GM21381 (cell line): ENCODE results near the gene MYOM1.

Experiments used
- ATAC-seq: cut with Tn5 transposase; IDR thresholded peaks from one replicate; pipeline ENCODE4 v1.9.1; 2021; ENCODE audit warnings: mild to moderate bottlenecking, moderate library complexity; ENCODE audit not compliant: unreplicated experiment

Gene MYOM1

GRCh38 chr18:3219631-3220335 lies at the start of gene MYOM1:
MYOM1 (minus strand) TSS chr18:3219968; CDS start chr18:3215223, 4,745 bp downstream.
- ATAC-seq: no peak

DNA sequence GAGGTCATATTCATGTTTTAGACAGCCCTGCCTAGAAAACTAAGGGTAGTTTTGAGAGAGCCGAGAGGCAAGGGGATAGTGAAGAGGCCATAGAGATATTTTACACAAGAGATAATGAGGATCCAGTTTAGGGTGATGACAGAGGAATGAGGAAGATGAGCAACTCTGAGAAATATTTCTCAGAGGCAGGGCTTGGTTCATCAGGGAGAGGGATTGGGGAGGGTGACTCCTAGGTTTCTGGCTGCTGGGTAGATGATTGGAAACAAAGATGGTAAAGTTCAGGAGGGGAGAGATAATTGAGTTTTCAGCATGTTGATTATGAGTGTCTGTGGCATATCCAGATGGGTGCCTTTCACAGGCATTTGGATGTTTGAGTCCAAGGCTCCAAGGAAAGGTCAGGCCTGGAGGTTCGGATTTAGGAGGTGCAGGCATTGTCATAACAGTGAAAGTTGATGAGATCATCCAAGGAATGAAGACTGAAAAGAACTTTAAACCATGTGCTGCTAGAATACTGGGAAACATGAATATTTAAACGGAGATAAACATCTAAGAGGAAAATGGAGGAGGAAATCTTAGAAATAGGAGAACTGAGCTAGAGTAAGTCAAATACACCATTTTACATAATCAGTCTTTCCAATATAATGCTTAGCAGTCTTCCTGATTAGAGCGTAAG lies 49.6 kb upstream of the MYOM1 start:
- ATAC-seq: no peak

- ATAC-seq: no peak
Measured at GRCh38 chr18:3268306-3268705, 48.5 kb upstream of the MYOM1 start.

GRCh38 chr18:3266062-3266608 lies 46.4 kb upstream of the MYOM1 start:
- ATAC-seq: no peak

GRCh38 chr18:3265564-3266033 lies 45.8 kb upstream of the MYOM1 start:
- no peak for ATAC-seq

GRCh38 chr18:3264362-3264761 lies 44.6 kb upstream of the MYOM1 start:
- no peak for ATAC-seq

DNA sequence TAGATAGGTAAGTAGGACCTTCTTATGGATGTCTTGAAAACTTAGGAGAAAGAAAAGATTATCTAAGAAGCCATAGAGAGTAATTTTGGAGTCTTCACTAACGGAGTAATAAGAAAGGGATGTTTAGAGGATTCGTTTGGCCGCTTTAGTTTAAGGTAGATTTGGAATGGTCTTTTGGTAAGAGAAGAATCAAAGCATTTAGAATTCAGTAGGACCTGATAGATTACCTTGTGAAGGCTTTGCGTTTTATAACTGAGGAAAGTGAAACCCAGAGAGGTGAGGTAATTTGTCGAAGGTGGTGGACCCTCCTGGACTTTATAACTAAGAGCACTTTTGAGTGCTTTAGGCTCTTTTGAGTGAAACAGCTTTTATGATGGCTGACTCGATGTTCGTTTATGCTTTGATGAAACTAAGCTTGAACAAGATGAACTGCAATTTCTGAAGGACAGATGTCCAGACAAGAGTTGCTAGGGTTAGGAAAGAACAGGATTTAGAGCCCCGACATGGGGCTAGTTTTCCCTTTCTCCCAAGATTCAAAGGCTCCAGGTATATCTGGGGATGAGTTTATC lies 43.4 kb upstream of the MYOM1 start:
- ATAC-seq: no peak

GRCh38 chr18:3262234-3263131 lies 42.7 kb upstream of the MYOM1 start:
- peak; percentile 41 for ATAC-seq

- ATAC-seq: peak; percentile 79
Measured at GRCh38 chr18:3261373-3262233, 41.8 kb upstream of the MYOM1 start, which contains the start of gene MYL12B. MYL12B (plus strand) TSS chr18:3262133; CDS start chr18:3272899, 10,766 bp downstream.

- ATAC-seq: no peak
Measured at GRCh38 chr18:3260995-3261372, 41.2 kb upstream of the MYOM1 start.

DNA sequence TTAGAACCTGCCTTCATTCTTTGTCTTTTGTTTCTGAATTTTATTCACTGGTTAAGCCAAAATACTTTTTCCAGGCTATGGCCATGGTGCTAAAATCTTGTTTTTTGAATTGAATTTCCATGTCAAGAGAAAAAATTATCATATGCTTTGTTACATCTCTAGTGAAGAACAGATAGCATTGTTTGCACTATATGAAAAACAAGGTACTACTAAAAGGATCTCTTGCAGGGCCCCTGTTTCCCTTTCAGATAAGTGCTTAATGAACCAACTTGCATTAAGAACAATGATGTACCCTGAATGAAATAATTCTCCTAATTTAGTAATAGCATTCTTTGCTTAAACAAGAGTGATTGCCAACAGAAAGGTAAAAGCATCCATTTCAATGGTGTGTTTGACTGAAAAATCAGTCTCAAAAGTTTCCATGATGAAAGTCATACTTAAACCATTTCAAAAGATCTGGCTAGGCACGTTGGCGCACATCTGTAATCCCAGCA lies 37.9 kb upstream of the MYOM1 start:
- no peak for ATAC-seq

- peak; percentile 33 for ATAC-seq
Measured at GRCh38 chr18:3256693-3257626, 37.2 kb upstream of the MYOM1 start.

DNA sequence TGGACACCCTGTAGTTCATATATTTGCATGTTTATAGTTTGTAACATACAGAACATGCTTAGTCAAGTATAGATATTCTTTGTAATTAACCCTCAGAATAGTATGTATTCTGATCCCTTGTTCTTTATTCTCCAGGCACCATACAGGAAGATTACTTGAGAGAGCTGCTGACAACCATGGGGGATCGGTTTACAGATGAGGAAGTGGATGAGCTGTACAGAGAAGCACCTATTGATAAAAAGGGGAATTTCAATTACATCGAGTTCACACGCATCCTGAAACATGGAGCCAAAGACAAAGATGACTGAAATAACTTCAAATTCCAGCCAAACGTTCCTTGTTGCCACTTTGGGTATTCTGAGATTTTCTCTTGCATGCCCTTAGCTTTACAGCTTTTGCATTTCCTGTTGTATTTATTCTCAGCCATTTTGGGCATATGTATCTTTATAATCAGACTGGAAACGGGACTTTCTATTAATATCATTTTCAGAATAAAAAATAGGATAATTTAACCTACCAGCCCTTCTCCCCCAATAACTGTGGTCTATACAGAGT lies 35.9 kb upstream of the MYOM1 start:
- ATAC-seq: no peak

DNA sequence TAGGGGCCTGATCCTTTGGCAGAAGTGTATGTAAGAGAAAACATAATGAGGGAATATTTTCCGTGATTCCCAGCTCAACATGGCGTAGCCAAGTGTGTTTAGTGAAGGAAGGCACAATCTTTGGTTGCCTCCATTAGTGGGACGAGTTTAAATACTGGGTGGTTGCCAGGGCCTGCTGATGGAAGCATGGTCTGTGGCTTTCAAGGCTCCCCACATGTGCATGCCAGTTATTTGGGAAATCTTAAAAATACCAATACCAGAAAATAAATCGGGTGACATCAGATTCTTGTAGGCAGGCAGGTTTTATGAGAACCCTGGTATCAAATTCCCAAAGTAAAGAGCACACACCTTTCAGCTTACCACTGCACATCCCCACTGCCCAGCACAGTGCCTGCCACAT lies 35.0 kb upstream of the MYOM1 start:
- ATAC-seq: no peak

DNA sequence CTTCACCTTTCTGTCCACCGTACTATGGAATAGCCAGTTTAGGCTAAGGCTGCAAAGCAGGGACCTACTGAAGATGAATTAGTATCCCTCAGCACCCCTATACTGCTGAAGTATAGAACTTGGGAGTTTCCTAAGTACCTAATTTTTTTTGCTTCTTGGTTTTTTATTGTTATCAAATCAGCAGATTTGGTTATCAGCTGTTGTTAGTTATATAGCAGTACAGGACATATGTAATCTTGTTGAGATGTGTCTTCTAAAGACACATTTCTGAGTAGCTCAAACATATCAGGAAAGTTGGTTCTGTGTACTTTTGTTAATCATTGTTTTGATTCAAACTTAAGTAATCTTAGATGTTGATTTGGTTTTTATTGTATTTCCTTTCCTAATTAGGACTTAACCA lies 33.1 kb upstream of the MYOM1 start:
- no peak for ATAC-seq

DNA sequence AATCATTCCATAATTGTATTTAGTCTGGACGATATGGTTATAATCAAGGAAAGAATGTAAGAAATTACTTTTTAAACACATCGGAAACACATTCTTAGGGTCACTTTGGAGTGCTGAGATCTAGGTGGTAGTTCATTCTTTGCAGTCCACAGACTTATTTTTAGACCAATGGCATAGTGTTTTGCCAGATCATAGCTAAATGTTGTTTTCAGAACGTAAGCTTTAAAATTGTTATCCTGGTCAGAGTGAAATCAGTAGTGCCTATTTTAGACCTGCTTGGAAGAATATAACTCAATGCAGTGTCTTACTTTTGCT lies 32.2 kb upstream of the MYOM1 start:
- no peak for ATAC-seq

- no peak for ATAC-seq
Measured at GRCh38 chr18:3251249-3251962, 31.6 kb upstream of the MYOM1 start.
